Gastroesophageal sphincter (tissue), 4 donors: ENCODE data around the gene OPN1MW3. TPM values are rescaled to one million over a fixed set of nuclear protein-coding genes. Genes with fewer than 3 reads are reported as not detected.

Experiments used
- ATAC-seq: fragments of 150-250 bp; one replicate; pipeline ENCODE4 v1.9.1; 2016; ENCODE audit warnings: mild to moderate bottlenecking, moderate library complexity
- H3K27ac ChIP-seq, 4 donors: fragments of 200-600 bp; sonication (generic) in 3 of 4; 1 replicate in 3 of 4; 2 replicates in 1 of 4; pipeline ENCODE4 v1.5.1; 2016 to 2019
- H3K27me3 ChIP-seq: fragments of 200-600 bp; sonication (generic); one replicate; pipeline ENCODE4 v1.5.1; 2019
- H3K36me3 ChIP-seq, 2 donors: fragments of 200-600 bp; sonication (generic); one replicate each; pipeline ENCODE4 v1.5.1; 2019; ENCODE audit warnings: control low read depth in 1 of 2
- H3K4me1 ChIP-seq, 3 donors: fragments of 200-600 bp; sonication (generic); 1 replicate in 2 of 3; 2 replicates in 1 of 3; pipeline ENCODE4 v1.5.1; 2016 to 2019; ENCODE audit warnings: control low read depth in 2 of 3
- H3K4me3 ChIP-seq, 2 donors: fragments of 200-600 bp; sonication (generic); one replicate each; pipeline ENCODE4 v1.5.1; 2019; ENCODE audit warnings: mild to moderate bottlenecking in 1 of 2, moderate library complexity in 1 of 2
- H3K9me3 ChIP-seq, 3 donors: fragments of 200-600 bp; sonication (generic); one replicate each; pipeline ENCODE4 v1.5.1; 2017 to 2019; ENCODE audit warnings: control low read depth in 2 of 3
- CTCF ChIP-seq, 4 experiments: fragments of 200-600 bp in 2 of 4; fragments of 450-650 bp in 2 of 4; sonication (generic) in 1 of 4; IDR thresholded peaks; one replicate each; pipeline ENCODE4 v1.5.1; 2017 to 2019; ENCODE audit warnings: antibody characterized with exemption in 4 of 4, mild to moderate bottlenecking in 2 of 4, moderate library complexity in 2 of 4
- EP300 ChIP-seq: sonication (generic); formaldehyde crosslinking; IDR thresholded peaks from one replicate; pipeline ENCODE4 v1.6.1; 2017; ENCODE audit warnings: antibody characterized with exemption, mild to moderate bottlenecking
- POLR2A ChIP-seq, 2 donors: fragments of 450-650 bp; IDR thresholded peaks; one replicate each; pipeline ENCODE4 v1.6.1; 2017; ENCODE audit warnings: antibody characterized with exemption in 2 of 2, mild to moderate bottlenecking in 2 of 2, moderate library complexity in 1 of 2
- POLR2AphosphoS5 ChIP-seq: sonication (generic); formaldehyde crosslinking; IDR thresholded peaks from one replicate; pipeline ENCODE4 v1.6.1; 2017; ENCODE audit warnings: antibody characterized with exemption
- WGBS, 2 donors: methylation state at CpG; one replicate each; pipeline ENCODE4 v1.1.5; 2018; ENCODE audit warnings: low coverage in 1 of 2; 5-methylcytosine and 5-hydroxymethylcytosine counted together
- total RNA-seq, 4 donors: library from RNA; depleted of rRNA; stranded (reverse); fragments of >200 nt; gene quantifications; one replicate each; pipeline ENCODE4 v1.1.0, GENCODE V29; 2016

OPN1MW3 gene
- total RNA-seq, 4 donors from 2014 or later: not detected

DNA sequence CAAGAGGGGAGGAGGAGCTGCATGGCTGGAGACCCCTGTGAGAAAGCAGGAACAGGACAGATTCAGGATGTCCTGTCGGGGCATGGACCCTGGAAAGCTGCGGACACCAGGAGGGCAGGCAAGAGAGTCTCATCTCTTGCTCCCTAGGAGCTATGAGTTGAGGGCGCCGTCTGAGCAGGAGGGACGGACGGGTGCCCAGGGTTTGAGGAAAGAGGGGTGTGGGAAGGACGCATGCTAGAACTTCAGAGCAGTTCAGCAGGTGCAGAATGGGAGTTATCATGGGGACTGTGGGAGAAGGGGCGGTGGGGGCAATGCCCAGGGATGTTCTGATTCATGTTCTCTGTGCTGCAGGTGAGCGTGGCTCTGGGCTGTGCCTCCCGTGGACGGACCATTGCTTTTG, 63.0 kb downstream of the OPN1MW3 start:
- no peaks in the 10 kb centered on the region for H3K27me3 ChIP-seq
- no peak for TF ChIP-seq POLR2AphosphoS5
- TF ChIP-seq POLR2A (IDR thresholded peaks at IDR 0.05): no peak
- no peak for TF ChIP-seq CTCF (IDR thresholded peaks at IDR 0.05)
- no peak for TF ChIP-seq EP300

More for the DNA sequence above, 63.0 kb downstream of the OPN1MW3 start:
- Histone ChIP-seq H3K36me3 (no peaks in the 10 kb centered on the region), H3K4me1 (no peaks in the 10 kb centered on the region), H3K27ac (no peak overlapping the region), H3K9me3 (no peaks in the 10 kb centered on the region), H3K4me3 (no peak overlapping the region)
- ATAC-seq: no peak
- WGBS, 2 donors: 75 to 86% methylated on average over 2 to 6 of the region's 11 CpGs

Other genes with a start within 250 kb of the OPN1MW3 start
- 10 to 100 TPM; 33.0 to 84.7 (median 41.6) TPM for gene IRAK1, start 237.7 kb upstream of the OPN1MW3 start, total RNA-seq
- 10 to 100 TPM; 65.1 to 87.8 (median 82.5) TPM for gene MECP2, start 159.9 kb upstream of the OPN1MW3 start, total RNA-seq
- gene OPN1LW, start 113.3 kb upstream of the OPN1MW3 start, total RNA-seq: not detected
- not detected for gene OPN1MW, start 75.0 kb upstream of the OPN1MW3 start, total RNA-seq
- not detected for gene OPN1MW2, start 37.8 kb upstream of the OPN1MW3 start, total RNA-seq
- gene TEX28, start 37.5 kb downstream of the OPN1MW3 start, total RNA-seq: not detected
- under 1 TPM in 2 of 4 donors, not detected in 2; 0.31 TPM for gene TKTL1, start 38.2 kb downstream of the OPN1MW3 start, total RNA-seq
- over 10,000 TPM in 1 of 4 donors, 1,000 to 10,000 TPM in 3; 7,815 to 15,318 (median 8,757) TPM for gene FLNA, start 117.1 kb downstream of the OPN1MW3 start, total RNA-seq
- 10 to 100 TPM; 41.0 to 58.6 (median 50.6) TPM for gene EMD, start 121.7 kb downstream of the OPN1MW3 start, total RNA-seq
- gene RPL10, start 140.8 kb downstream of the OPN1MW3 start, total RNA-seq: 1,000 to 10,000 TPM; 3,970 to 7,427 (median 5,392) TPM
- gene DNASE1L1, start 151.7 kb downstream of the OPN1MW3 start, total RNA-seq: 10 to 100 TPM; 11.1 to 29.3 (median 22.3) TPM
- 10 to 100 TPM; 11.7 to 54.5 (median 24.4) TPM for gene TAFAZZIN, start 154.0 kb downstream of the OPN1MW3 start, total RNA-seq
- 10 to 100 TPM; 29.0 to 50.0 (median 43.1) TPM for gene ATP6AP1, start 171.1 kb downstream of the OPN1MW3 start, total RNA-seq
- 100 to 1,000 TPM; 105 to 160 (median 121) TPM for gene GDI1, start 179.6 kb downstream of the OPN1MW3 start, total RNA-seq
- gene FAM50A, start 186.6 kb downstream of the OPN1MW3 start, total RNA-seq: 10 to 100 TPM; 49.8 to 58.2 (median 53.4) TPM
- gene PLXNA3, start 200.7 kb downstream of the OPN1MW3 start, total RNA-seq: 10 to 100 TPM in 2 of 4 donors, 1 to 10 TPM in 2; 1.5 to 13.9 (median 8.2) TPM
- gene LAGE3, start 221.7 kb downstream of the OPN1MW3 start, total RNA-seq: 10 to 100 TPM; 16.3 to 21.3 (median 17.2) TPM
- gene UBL4A, start 229.0 kb downstream of the OPN1MW3 start, total RNA-seq: 10 to 100 TPM; 35.9 to 80.2 (median 47.0) TPM
- gene SLC10A3, start 233.0 kb downstream of the OPN1MW3 start, total RNA-seq: 10 to 100 TPM; 21.7 to 40.0 (median 31.8) TPM